Stimulated activated naive CD8-positive, alpha-beta T cell treated with anti-CD3 and anti-CD28 coated beads, Interleukin-15, amount 100 ng/mL, for 72 hours (primary cell): ENCODE measurements around the gene RAB40C.
A peak's percentile ranks its signal among the peaks of the same experiment; 100 is the strongest.

Source experiments
- ATAC-seq: fragments of 150-1000 bp; cut with Tn5 transposase; 2 replicates; pipeline ENCODE4 v1.10.0; 2021; ENCODE audit warnings: mild to moderate bottlenecking, moderate library complexity
- DNase-seq, 2 donors: peaks; one replicate each; pipeline ENCODE4 v3.0.0; 2021 to 2022
- H3K27ac Mint-ChIP-seq, 2 donors: one replicate each; pipeline ENCODE4 v1.8.0; 2022; ENCODE audit warnings: mild to moderate bottlenecking in 2 of 2, mixed read lengths in 2 of 2, moderate library complexity in 2 of 2
- H3K27me3 Mint-ChIP-seq: one replicate; pipeline ENCODE4 v1.8.0; 2022; ENCODE audit warnings: mixed read lengths
- H3K4me1 Mint-ChIP-seq: one replicate; pipeline ENCODE4 v1.8.0; 2022; ENCODE audit warnings: mild to moderate bottlenecking, mixed read lengths
- H3K4me3 Mint-ChIP-seq, 2 donors: one replicate each; pipeline ENCODE4 v1.8.0; 2022; ENCODE audit warnings: mild to moderate bottlenecking in 2 of 2, mixed read lengths in 2 of 2, moderate library complexity in 1 of 2
- H3K9me3 Mint-ChIP-seq, 2 donors: one replicate each; pipeline ENCODE4 v1.8.0; 2022; ENCODE audit warnings: mixed read lengths in 2 of 2

Gene RAB40C

GRCh38 chr16:566475-567372 is 23.1 kb upstream of the RAB40C start, which contains the start of gene NHLRC4:
TSS of gene NHLRC4 (plus strand) at chr16:567005. CDS start at chr16:568048, 1,043 bp downstream.
- no peaks in the 10 kb centered on the region for H3K9me3 Mint-ChIP-seq
- H3K27ac Mint-ChIP-seq: peak within 1 kb of the TSS; percentile 81 to 97
- H3K4me3 Mint-ChIP-seq: peak within 1 kb of the TSS; percentile 75 to 83
- peaks cover 11% of the 10 kb centered on the region for H3K27me3 Mint-ChIP-seq
- DNase-seq (peak; percentile 63 to 72), ATAC-seq (peak; percentile 70)
- peaks cover 48% of the 10 kb centered on the region for H3K4me1 Mint-ChIP-seq

GRCh38 chr16:567373-568256 is 22.3 kb upstream of the RAB40C start:
- ATAC-seq (no peak), DNase-seq (no peak)
- H3K27me3 Mint-ChIP-seq: peaks cover 2% of the 10 kb centered on the region
- peak overlapping the region; percentile 81 to 97 for H3K27ac Mint-ChIP-seq
- H3K4me1 Mint-ChIP-seq: peaks cover 53% of the 10 kb centered on the region
- H3K9me3 Mint-ChIP-seq: no peaks in the 10 kb centered on the region
- H3K4me3 Mint-ChIP-seq: peak overlapping the region; percentile 75 to 83

DNA sequence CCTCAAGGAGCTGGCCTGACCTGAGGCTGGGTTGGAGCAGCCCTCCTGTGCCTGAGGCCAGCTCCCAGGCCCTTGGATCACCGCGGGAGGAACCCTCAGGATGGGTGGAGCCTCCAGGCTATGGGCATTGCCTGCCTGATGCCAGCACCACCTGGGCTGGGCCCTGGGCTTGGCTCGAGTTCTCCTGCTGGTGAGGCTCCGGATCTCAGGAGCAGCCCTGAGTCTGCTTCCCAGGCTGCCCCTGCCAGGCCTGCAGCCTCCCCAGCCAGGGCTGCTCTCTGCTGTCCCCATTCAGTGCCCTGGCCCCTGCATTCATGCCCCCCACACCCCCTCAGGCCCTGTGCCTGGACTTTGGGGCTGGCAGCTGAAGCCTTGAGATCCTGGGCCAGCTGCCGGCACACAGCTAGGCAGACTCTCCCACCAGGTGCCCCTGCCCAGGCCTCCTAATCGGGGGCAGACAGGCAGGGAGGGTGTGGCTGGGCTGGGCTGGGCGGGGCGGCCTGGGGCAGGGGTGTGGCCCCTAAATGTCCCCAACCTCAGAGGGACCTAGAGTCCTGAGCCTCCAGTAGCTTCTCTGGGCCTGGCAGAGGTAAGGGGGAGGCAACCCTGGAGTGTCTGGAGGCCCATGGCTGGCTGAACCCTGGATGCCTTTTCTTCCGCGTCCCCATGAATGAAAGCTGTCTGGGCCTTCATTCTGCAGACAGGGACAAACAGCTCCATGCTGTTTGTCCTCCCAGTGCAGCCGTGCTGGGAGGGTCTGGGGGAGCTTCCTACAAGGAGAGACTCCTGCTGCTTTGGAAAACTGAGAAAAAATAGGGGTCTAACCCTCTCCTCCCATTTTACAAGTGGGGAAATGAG is 21.2 kb upstream of the RAB40C start:
- Mint-ChIP-seq H3K27ac (peak overlapping the region; percentile 91 to 97), H3K4me3 (peak overlapping the region; percentile 89 to 95), H3K4me1 (peaks cover 53% of the 10 kb centered on the region), H3K9me3 (no peaks in the 10 kb centered on the region), H3K27me3 (no peaks in the 10 kb centered on the region)
- ATAC-seq (no peak), DNase-seq (no peak)

DNA sequence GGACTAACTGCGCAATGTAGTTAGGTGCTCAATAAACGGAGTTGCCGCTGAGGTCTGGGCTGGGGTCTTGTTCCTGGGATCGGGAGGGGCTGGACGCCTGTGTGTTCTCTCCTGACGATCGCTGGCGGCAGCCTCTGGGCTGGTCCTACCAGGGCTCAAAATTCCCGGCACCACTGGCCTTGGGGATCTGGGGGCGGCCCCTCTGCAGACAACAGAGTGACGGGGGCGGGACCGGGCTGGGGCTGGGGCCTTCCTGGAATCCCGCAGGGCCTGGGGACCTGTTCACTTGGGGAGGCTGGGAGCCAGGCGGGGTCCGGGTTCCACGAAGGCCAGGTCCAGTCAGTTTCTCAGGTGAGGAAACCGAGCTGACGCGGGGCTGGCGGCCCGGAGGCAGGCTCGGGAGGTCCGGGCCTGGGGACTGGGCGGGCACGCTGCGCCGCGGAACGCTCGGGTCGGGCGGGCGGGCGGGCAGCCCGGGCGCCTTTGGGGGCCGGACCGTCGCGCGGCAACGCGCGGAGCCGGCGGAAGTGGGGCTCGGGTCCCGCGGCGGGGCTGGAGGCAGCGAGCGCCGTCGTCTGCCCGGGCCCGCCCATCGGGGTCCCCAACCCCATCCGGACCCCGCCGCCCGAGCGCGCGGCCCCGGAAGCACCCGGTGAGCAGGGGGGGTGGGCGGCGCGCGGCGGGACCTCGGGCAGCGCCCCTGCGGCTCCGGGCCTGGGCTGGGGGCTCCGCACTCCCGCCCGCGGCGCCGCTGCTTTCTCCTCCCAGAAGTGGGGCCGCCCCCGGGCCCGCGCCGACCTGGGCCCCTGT is 20.2 kb upstream of the RAB40C start, which contains the start of gene PIGQ:
Gene PIGQ (plus strand): TSS at position 524 of the 810 bp plus-strand sequence. CDS start 4,107 bp downstream, outside the sequence.
- DNase-seq (peak; percentile 65 to 74), ATAC-seq (peak; percentile 80)
- Mint-ChIP-seq H3K9me3 (no peaks in the 10 kb centered on the region), H3K4me3 (peak within 1 kb of the TSS; percentile 89 to 95), H3K27ac (peak within 1 kb of the TSS; percentile 91 to 97), H3K4me1 (peaks cover 53% of the 10 kb centered on the region), H3K27me3 (no peaks in the 10 kb centered on the region)

DNA sequence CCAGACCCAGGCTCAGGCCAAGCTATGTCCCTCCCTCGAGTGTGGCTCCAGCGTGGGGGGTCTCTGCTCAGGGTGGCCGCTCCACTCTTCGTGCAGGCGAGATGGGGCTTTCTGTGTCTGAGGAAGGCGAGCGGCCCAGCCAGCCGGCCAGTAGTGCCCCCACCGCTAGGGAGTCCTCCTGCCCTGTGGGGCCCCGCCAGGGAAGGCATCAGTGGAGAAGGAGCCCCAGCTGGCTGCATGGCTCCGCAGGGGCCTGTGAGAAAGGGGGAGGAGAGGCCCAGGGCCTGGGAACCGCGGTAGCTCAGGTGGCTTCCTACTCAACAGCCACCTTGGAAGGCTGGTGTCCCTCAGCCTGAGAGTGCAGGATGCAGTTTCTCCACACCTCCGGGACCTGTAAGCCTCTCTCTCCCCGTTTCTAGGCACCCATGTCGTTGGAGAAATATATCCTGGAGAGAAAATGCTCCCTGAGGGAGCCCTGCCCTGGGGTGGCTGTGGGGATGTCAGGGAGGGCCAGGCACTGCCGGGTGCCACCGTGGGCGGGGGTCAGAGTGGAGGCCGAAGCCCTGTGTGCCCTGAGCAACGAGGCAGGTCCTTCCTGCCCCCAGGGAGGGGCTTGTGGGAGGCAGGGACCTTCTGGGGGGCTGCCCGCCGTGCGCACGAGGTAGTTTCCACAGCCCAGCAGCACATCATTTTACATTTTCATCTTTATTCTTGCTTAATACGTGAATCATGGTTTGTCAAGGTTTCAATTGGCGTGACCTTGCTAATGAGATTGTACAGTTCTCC is 16.8 kb upstream of the RAB40C start:
- H3K4me1 Mint-ChIP-seq: peaks cover 36% of the 10 kb centered on the region
- DNase-seq (no peak), ATAC-seq (no peak)
- H3K4me3 Mint-ChIP-seq: no peak overlapping the region
- H3K27ac Mint-ChIP-seq: peak overlapping the region; percentile 12 to 68
- H3K9me3 Mint-ChIP-seq: no peaks in the 10 kb centered on the region
- H3K27me3 Mint-ChIP-seq: no peaks in the 10 kb centered on the region

DNA sequence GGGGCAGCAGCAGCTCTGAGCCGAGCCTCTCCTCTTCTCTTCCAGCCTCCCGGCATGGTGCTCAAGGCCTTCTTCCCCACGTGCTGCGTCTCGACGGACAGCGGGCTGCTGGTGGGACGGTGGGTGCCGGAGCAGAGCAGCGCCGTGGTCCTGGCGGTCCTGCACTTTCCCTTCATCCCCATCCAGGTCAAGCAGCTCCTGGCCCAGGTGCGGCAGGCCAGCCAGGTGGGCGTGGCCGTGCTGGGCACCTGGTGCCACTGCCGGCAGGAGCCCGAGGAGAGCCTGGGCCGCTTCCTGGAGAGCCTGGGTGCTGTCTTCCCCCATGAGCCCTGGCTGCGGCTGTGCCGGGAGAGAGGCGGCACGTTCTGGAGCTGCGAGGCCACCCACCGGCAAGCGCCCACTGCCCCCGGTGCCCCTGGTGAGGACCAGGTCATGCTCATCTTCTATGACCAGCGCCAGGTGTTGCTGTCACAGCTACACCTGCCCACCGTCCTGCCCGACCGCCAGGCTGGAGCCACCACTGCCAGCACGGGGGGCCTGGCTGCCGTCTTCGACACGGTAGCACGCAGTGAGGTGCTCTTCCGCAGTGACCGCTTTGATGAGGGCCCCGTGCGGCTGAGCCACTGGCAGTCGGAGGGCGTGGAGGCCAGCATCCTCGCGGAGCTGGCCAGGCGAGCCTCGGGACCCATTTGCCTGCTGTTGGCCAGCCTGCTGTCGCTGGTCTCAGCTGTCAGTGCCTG is 15.7 kb upstream of the RAB40C start:
- Mint-ChIP-seq H3K4me3 (no peak overlapping the region), H3K27ac (no peak overlapping the region), H3K9me3 (no peaks in the 10 kb centered on the region), H3K27me3 (no peaks in the 10 kb centered on the region), H3K4me1 (peaks cover 36% of the 10 kb centered on the region)
- DNase-seq: no peak
- no peak for ATAC-seq

GRCh38 chr16:575354-576196 is 14.3 kb upstream of the RAB40C start:
- H3K27me3 Mint-ChIP-seq: no peaks in the 10 kb centered on the region
- no peaks in the 10 kb centered on the region for H3K9me3 Mint-ChIP-seq
- no peak overlapping the region for H3K27ac Mint-ChIP-seq
- no peak overlapping the region for H3K4me3 Mint-ChIP-seq
- DNase-seq: no peak
- H3K4me1 Mint-ChIP-seq: peaks cover 30% of the 10 kb centered on the region
- no peak for ATAC-seq

DNA sequence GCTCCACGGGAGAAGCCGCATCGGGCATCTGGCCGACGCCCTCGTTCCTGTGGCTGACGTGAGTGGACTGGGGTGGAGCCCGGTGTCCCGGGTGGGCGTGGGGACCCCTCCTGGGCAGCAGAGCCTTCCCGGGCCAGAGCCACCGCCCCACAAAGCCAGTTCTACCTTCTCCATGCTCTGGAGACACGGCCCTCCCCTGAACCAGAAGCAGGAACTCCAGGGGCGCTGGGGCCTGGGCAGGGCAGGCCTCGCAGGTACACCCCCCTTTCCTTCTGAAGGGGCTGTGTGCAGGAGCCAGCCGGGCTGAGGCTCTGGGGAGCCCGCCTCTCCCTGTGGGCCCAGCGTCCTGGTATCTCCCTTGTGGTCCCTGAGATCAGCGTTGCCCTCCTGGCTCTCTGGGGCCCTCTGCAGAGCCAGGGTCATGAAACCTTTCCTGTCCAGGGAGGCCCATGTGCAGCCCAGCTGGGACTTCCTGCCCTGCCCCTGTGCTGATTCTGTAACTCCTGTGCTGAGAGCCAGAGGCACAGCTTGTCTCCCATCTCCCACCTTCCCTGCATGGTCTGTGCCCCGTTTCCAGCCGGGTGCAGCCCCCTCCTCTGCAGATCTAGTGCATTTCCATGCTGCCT is 13.6 kb upstream of the RAB40C start:
- no peak overlapping the region for H3K27ac Mint-ChIP-seq
- no peak for ATAC-seq
- H3K9me3 Mint-ChIP-seq: no peaks in the 10 kb centered on the region
- DNase-seq: no peak
- H3K27me3 Mint-ChIP-seq: no peaks in the 10 kb centered on the region
- no peak overlapping the region for H3K4me3 Mint-ChIP-seq
- H3K4me1 Mint-ChIP-seq: peaks cover 22% of the 10 kb centered on the region

GRCh38 chr16:576823-577201 is 13.1 kb upstream of the RAB40C start:
- no peak overlapping the region for H3K27ac Mint-ChIP-seq

DNA sequence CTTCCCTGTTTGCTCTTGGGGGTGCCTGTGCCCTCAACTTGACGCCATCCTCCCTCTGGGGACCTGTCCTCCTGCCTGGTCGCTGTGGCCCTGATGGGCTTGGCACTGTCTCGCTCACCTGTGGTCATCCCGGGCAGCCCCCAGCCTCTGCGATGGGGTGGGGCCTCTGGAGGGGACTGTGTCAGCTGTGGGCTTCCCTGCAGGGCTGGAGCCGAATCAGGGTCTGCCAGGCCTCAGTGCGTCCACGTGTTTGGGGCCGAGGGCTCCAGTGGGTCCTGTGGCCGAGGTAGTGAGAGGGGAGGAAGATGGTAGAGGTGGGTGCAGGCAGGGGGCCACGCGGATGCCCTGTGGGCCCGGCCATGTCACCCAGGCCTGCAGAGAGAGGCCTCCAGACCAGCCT is 12.1 kb upstream of the RAB40C start:
- no peak for ATAC-seq
- H3K27me3 Mint-ChIP-seq: no peaks in the 10 kb centered on the region
- peaks cover 13% of the 10 kb centered on the region for H3K4me1 Mint-ChIP-seq
- DNase-seq: no peak
- H3K4me3 Mint-ChIP-seq: no peak overlapping the region
- no peaks in the 10 kb centered on the region for H3K9me3 Mint-ChIP-seq
- peak overlapping the region in 1 of 2 donors; percentile 54 for H3K27ac Mint-ChIP-seq

More at GRCh38 chr16:576823-577201, 13.1 kb upstream of the RAB40C start:
- Mint-ChIP-seq H3K4me3 (no peak overlapping the region), H3K4me1 (peaks cover 17% of the 10 kb centered on the region), H3K27me3 (no peaks in the 10 kb centered on the region), H3K9me3 (no peaks in the 10 kb centered on the region)
- ATAC-seq (no peak), DNase-seq (no peak)

DNA sequence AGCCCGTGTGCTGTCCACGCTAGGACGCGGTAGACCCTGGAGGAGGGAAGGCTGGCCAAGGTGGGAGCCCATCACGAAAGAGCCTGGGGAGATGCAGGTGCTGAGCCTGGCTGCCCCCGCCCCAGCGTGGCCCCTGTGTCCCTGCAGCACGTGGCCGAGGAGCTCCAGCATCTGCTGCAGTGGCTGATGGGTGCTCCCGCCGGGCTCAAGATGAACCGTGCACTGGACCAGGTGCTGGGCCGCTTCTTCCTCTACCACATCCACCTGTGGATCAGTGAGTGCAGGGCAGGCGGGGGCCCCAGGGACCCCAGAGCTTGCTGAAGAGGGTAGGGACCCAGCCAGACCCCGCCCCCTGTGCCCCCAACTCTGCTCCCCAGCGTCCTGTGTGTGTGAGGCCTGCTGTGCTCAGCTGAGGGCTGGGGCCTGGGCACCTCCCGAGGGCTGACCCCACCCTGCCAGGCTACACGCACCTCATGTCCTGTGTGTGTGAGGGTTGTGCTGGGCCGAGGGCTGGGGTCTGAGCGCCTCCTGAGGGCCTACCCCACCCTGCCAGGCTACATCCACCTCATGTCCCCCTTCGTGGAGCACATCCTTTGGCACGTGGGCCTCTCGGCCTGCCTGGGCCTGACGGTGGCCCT is 11.5 kb upstream of the RAB40C start:
- no peaks in the 10 kb centered on the region for H3K27me3 Mint-ChIP-seq
- peaks cover 13% of the 10 kb centered on the region for H3K4me1 Mint-ChIP-seq
- no peaks in the 10 kb centered on the region for H3K9me3 Mint-ChIP-seq
- DNase-seq (no peak), ATAC-seq (no peak)
- no peak overlapping the region for H3K4me3 Mint-ChIP-seq
- no peak overlapping the region for H3K27ac Mint-ChIP-seq
